HTERT RPE-1 (cell line): Measurements from ENCODE around the gene HUS1.
"Not testable (repeated sequence)": the region's sequence is repeated elsewhere in the genome, so short reads cannot be mapped to it uniquely, and the experiment has no call there.

Experiments
- in situ Hi-C: fragments of 300-500 bp; cut with MboI; formaldehyde crosslinking; loops from 4 replicates; pipeline ENCODE4 v1.14.3; 2020; ENCODE audit warnings: low sequenced_read_pairs

HUS1 gene

DNA sequence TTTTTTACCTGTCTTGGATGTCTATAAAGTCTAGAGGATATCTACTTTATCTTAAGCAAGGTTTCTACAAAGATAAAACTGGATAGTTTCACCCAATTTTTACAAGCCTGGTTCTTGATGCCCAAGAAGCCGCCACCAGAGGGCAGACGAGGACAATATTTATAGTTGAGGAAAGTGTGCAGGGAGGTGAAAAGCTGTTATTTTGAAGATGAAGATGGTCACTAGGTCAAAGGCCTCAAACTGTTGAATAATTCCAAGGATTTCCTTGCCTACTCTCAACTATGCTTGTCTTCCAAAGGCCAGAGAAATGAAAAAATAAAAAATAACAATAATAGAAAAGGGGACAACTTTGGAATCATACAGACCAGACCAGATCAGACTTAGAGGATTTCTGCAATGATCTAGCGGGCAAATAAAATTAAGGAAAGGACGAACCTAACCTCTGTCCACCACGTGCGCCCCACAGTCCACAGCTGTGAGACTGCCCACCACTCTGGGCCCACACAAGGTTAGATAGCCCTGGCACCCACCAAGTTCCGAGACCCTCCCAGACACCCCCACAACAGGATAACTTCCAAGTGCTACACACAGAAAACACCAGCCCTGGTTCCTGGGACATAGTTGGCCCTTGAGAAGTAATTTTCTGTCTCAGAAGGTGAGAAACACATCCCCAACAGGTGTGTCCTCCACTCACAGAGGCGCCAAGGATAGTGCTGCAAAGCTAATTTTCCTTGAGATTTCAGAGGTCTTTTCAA is 34.0 kb downstream of the HUS1 start:
- in situ Hi-C loops, result no loop called here

DNA sequence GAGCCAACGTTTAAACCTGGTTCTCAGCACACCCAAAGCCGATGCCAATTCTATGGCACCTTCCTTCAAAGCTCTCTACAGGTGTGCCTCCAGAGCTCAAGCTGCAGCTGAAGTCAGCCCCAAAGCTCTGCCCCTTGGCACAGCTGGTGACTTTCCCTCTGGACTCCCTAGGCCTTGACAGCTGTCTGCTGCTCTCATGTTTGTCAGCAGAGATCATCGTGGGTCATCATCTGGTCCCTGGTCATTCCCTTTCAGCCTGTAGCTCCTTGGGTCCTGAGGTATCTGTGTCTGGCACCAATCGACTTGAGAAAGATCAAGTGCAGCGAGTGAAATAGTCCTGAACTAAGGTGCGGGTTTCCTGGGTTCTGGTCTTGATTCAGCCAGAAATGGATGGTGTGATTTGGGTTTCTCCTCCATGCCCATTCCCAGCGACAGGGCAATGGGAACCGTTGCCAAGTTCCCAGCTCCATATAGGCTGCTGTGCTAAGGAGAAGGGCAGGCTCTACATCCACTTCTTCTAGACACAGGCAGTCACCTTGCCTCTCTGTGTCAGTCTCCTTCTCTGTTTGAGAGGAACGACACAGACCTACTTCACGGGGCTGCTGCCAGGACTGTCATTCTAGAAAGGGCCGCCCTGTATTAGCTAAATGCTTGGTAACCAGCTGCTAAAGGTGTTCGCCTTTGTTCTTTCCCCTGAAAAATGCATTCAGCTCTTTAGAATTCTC is 34.7 kb downstream of the HUS1 start:
- in situ Hi-C loops, result no loop called here

DNA sequence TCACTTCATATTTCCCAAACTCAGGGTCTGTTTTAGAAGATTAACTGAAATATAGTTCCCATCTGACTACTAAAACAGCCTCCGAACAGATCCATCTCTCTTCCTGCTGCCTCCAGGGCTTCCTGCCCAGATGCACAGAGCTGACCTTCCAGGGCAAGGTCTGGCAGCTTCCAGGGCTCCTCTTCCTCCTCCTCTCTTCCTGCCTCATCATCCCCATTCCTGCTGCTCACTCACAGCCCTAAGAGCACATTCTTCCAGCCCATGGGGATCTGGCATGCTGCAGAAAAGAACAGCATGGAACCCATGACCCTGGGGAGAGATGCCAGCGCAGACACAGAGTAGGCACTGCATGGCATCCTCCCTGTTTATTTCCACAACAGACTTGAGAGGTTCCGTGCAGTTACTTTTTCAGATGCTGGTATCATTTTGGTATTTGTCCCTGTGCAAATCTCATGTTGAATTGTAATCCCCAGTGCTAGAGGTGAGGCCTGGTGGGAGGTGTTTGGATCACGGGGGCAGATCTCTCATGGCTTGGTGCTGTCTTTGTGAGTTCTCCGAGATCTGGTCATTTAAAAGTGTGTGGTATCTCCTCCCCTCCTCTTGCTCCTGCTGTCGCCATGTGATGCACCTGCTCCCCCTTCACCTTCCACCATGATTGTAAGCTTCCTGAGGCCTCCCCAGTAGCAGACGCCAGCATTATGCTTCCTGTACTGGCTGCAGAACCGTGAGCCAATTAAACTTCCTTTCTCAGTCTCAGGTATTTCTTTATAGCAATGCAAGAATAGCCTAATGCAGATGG is 35.5 kb downstream of the HUS1 start:
- in situ Hi-C loops, result no loop called here

DNA sequence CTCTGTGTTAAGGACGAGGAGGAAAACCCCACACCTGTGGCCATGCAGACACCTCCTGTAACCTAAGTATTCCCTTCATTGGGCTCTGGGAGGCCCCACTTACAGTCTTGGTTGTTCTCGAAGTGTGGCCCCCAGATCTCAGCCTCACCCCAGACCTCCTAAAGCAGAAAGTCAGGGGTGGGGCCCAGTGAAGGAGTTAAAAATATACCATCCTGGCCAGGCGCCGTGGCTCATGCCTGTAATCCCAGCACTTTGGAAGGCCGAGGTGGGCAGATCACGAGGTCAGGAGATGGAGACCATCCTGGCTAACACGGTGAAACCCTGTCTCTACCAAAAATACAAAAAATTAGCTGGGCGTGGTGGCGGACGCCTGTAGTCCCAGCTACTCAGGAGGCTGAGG is 36.8 kb downstream of the HUS1 start:
- in situ Hi-C loops, result not testable (repeated sequence)

DNA sequence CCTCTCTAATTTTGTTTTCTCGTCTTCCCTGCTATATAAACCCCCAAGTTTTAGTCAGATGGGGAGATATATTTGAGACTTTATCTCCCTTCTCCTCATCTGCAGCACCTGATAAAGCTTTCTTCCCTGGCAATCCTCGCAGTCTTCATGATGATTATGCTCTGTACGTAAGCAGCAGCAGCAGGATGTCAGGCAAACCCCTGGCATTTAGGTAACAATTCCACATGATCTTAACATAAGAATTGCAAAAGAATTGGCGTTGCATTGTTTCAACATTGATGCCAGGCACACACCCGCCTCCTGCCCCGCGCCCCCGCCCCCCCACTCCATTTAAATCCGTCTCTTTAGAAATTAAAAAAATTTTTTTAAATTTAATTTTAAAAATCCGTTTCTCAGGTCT is 37.3 kb downstream of the HUS1 start:
- in situ Hi-C loops, result no loop called here

DNA sequence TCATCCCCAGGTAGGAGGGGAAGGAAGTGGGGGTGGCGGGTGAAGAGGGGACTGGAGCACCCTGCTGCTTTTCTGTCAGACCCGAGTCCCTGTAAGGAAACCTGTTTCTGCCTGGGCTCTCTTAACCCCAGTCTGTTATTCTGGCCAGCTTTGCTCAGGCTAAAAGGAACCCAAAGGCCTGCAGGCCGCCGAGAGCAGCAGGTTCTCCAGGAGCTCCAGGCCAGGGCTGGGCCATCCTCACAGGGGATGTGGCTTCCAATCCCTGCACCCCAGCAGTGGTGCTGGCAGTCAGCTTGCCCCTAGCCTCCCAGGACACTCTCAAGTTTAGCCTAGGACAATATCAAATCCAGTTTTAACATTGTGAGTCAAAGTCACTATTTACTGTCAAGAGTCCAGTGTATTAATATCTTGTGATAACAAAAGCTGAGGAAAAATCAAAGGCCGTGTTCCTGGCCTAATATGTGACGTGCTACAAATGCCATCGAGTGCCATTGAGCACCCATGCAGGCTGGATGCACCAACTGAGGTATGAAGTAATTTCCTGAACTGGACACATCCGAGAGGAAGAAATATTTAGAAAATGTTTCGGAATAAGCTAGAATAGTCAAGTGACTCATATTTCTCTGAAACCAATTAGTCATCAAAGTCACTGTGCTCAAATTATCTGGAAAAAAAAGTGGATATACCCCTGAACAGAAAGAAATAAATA is 38.1 kb downstream of the HUS1 start:
- in situ Hi-C loops, result no loop called here

DNA sequence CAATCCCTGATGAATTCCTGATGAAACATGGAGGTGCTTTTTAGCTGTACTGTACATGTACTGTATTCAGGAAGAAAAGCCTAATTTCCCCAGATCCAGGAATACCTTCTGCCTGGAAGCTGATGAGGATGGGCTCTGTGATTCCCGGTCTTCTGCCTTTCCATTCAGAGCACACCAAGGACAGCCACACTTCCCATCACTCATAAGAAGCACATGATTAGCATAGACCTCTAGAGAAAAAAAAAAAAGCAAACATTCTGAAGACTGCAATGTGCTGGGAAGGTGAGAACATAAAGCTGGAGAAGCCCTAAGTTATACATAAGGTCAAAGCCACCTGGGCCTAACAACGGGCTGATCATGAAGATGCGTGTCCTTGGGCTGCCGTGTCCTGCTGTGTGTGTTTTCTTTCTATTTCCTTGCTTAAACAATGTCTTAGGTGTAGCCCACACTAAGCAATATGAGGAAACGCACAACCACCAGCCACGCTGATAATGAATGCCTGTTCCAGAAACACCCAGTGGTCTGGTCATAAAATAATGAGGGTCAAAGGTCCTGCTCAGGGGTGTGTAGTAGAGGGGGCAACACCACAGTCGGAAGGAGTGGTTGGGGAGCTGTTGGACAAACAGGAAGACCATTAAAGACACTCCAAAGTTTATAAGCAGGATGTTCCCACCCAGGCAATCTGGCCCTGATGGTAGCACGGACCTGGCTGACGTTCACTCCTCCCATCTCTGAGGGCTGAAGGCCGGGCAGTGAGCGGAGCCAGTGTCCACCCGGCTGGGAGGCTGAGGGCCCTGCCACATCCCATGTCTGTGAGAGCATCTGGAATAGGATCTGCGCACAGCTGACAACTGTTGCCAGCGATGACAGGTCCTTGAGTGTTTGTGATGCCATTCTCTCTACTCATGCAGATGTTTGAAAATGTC is 39.1 kb downstream of the HUS1 start:
- in situ Hi-C loops, result no loop called here

DNA sequence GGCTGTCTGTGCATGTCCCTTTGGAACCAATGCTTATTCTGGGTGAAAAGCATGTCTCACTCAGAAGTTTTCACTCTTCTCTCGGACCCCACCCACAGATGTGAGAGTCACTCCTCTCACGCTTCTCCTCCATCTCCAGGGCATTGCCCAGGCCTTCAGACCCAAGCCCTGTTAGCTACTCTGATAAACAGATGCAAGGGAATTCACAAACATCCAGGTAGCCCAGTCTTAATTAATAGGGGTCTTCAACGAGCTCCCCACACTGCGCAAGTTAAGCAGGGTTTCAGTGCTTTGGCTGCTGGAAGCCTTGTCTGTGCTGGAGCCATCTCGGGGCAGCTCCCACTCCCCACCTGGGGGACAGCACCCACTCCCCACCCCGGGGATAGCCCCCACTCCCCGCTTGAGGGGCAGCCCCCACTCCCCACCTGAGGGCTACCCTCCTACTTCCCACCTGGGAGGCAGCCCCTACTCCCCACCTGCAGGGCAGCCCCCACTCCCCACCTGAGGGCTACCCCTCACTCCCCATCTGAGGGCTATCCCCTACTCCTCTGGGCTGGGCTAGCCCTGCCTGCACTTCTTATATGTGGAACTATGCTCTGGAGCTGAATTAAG is 39.9 kb downstream of the HUS1 start:
- in situ Hi-C loops, result no loop called here

DNA sequence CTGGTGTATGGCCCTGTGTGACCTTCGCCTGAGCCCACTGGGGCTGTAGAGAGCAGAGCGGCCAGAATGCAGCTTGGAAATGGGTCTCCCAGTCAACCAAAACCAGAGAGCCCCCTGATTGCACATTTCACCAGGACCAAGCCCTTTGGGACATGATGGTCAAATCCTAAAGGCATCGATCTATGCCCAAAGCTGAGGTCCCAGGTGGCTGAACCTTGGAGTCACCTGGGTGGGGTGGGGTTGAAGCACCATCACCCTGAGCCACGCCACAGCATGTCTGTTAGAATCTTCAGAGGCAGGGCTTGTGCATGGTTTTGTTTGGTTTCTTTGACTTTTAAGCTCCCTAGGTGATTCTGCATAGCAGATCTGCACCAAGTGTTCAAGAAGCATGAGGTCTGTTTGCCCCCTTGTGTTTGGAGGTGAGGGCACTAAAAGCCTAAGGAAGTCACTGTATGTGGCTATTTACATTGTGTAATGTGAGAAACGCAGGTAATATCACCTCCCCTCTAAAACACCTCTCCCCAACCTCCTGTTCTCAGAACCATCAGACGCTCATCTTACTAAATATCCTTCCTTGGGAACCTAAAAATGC is 40.7 kb downstream of the HUS1 start:
- in situ Hi-C loops, result no loop called here

DNA sequence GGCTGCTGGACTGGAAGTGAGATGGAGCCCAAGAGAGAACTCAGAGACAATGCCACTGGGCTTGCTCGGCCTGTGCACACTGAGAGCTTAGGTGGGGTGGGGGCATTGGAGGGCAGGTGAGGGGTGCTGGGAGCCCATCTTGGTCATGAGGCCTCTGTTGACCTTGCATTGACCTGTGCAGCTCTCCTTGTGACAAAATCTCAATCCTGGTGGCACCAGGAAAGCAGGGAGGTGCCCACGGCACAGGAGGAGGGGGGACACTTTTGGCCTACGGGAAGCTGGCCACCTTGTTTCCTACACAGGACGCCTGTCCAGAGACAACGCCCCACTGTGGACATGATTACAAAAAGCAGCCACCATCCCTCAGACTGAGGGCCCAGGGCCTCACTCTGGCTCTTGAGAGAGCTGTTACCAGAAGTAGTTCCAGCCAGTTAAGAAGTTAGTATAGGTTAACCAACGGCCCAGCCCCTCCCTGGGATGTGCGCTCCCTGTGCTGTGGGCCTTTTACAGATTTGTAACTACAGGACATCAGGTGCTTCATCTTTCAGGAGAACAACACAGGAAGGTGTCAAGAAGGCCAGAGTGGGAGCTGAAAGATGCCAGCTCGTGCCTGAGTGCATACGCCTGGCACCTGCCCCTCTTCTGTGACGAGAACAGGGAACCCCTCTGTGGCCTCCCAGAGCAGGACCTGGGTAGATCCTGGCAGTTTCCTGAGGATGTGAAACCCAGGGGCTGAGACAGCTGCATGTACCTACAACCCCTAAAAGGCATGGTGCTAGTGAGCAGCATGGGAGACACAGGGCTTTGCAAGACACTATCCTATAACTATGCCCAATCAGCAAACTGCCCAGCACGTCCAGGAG is 41.5 kb downstream of the HUS1 start:
- in situ Hi-C loops, result no loop called here

DNA sequence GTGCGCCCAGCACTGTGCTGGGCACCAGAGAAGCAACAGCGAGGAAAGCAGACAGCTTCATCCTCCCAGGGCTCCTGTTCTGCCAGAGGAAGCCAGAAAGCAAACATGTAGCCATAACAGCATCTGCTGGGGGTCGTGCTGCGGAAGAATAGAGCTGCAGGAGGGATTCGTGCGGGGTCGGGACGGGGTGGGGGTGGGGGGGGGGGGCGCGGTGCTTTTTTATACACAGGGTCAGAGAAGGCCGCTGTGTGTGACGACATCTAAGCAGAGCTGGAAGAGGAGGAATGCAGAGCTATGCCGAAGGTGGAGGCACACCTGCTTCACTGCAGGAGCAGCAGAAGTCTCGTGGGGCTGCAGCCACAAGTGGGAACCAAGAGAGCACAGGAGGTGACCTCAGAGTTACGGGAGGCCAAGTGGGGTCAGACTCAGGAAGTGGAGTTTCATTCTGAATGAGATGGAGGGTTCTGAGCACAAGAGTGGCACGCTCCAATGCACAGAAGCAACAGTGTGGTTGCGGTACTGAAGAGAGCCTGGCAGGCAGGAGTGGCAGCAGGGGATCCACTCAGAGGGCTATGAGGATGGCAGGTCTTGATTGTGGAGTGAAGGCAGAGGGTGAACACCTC is 42.2 kb downstream of the HUS1 start:
- in situ Hi-C loops, result no loop called here

DNA sequence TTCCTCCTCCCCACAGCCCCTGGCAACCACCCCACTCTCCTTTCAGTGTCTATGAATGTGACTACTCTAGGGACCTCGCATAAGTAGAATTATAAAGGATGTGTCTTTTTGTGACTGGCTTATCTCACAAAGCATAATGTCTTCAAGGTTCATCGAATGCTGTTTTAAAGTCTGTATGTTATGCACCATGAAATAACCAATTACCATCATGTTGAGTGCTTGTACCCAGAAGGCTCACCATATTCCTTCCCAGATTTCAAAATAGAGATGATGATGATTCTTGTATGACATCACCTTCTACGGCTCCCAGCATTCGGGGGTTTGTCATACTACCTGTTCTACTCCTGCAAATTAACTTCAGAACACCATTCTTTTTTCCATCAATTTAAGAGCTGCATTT is 43.1 kb downstream of the HUS1 start:
- in situ Hi-C loops, result no loop called here

DNA sequence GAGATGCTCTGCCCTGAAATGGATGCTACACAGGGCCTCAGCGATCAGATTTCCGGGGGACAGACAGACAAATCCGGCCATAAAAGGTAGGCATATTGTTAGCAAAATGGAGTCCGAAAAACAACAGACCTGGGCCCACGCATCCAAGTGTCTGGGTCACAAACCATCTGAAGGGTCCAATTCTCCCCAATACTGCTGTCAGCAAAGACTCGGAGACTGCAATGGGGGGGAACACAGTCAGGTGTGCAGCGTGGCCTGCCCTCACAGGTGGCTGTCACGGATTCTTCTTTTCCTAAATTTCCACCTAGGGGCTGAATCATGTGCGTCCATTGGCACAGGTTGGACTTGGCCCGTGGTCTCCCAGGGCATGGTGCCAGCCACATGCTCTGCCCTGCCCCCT is 44.1 kb downstream of the HUS1 start:
- in situ Hi-C loops, result no loop called here

DNA sequence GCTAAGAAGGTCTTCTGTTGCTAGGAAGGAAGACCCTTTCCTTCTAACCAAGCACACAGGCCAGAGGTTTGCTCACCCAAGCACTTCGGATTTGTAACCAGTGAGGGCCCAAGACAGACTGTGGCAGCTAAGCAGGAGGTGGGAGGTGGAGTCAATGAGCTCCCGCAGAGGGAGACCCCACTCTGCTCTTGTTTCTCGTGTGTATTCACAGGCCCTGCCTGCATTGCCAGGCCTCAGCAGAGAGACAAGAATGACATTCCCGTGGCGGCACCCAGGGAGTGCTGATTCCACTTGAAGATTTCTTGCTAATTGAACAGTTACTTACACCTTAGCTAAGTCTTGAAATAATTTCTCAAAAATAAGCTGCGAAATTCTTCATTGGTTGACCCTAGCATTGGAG is 44.6 kb downstream of the HUS1 start:
- in situ Hi-C loops, result no loop called here

DNA sequence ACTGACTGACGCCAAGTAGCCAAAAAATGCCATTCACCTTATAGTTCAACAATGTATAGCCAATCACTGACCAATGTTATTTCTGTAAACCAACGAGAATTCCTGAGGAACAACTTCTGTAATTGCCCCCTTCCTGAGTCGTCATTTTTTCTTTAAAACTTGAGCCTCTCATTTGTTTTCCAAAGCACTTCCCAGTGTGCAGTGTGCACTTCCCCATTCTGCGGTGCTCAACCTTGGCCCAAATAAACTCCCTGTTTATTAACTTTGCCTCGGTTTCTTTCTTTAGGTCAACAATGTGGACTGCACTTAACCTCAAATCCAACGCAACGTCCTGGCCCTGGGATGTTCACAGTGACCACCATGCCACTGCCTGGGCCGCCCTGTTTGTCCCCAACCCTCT is 46.2 kb downstream of the HUS1 start:
- in situ Hi-C loops, result no loop called here

DNA sequence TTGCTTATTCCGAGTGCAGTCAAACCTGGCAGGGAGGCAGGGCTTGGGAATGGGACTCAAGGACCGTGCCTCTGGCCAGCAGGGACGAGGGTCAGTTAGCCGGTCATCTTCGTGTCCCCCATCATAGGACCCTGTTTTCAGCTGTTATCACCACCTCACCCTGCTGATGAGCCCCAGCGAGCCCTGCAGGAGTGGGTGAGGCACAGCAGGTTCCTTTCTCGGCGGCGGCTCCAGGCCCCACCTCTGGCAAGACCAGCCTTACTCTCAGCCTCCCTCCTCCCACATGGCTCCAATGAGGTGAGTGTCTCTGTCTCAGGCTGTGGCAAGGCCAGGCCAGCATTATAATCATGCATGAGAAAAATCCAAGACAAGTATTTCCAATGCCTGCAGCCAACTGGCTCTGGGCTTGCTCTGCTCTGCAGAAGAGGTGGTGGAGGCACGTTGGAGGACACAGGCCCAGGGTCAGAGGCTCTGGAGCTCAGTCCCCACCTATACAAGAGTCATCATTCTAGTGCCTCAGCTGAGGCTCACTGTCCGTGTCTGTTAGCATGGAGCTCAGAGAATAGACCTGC is 46.9 kb downstream of the HUS1 start:
- in situ Hi-C loops, result no loop called here

DNA sequence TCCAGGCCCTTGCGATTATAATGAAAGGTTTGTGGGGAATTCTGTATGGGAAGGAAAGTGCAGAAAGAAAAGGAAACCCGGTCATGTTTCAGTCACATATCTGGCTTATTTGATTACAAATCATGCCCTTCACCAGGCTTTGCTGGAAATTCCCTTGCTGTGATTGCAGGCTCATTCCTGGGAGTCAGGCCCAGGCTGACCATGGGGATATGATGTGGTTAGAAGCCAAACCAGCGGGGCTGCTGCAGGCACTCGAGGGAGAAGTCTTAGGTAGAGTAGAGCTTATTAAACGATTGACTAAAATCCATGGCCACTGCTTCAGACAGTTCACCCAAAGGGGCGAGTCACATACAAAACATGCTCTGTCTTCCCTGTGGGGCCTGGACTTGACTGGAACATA is 47.4 kb downstream of the HUS1 start:
- in situ Hi-C loops, result no loop called here
